D341Med (cell line): ENCODE data around the gene LDLRAD3.
"Not testable (repeated sequence)": the region's sequence is repeated elsewhere in the genome, so short reads cannot be mapped to it uniquely, and the experiment has no call there.

ENCODE experiments used
- DNase-seq: peaks from one replicate; pipeline ENCODE4 v3.0.0; 2012; ENCODE audit warnings: low spot score

Gene LDLRAD3

GRCh38 chr11:35995681-35996271, 51.9 kb downstream of the LDLRAD3 start:
- DNase-seq, result no peak

GRCh38 chr11:35997902-35998520, 54.1 kb downstream of the LDLRAD3 start:
- no peak for DNase-seq

- DNase-seq, result no peak
Measured at GRCh38 chr11:35998634-35999033, 54.8 kb downstream of the LDLRAD3 start.

- DNase-seq, result no peak
Measured at GRCh38 chr11:36000616-36001190, 56.8 kb downstream of the LDLRAD3 start.

GRCh38 chr11:36002196-36002595, 58.3 kb downstream of the LDLRAD3 start:
- no peak for DNase-seq

GRCh38 chr11:36002796-36003195, 58.9 kb downstream of the LDLRAD3 start:
- DNase-seq, result no peak

GRCh38 chr11:36006556-36006955, 62.7 kb downstream of the LDLRAD3 start:
- no peak for DNase-seq

- DNase-seq, result peak; percentile 44
Measured at GRCh38 chr11:36007127-36007655, 63.3 kb downstream of the LDLRAD3 start.

- DNase-seq, result no peak
Measured at GRCh38 chr11:36008584-36008983, 64.7 kb downstream of the LDLRAD3 start.

GRCh38 chr11:36009473-36009872, 65.6 kb downstream of the LDLRAD3 start:
- no peak for DNase-seq

GRCh38 chr11:36010010-36010740, 66.3 kb downstream of the LDLRAD3 start:
- no peak for DNase-seq

- DNase-seq, result no peak
Measured at GRCh38 chr11:36011574-36011973, 67.7 kb downstream of the LDLRAD3 start.

- DNase-seq, result no peak
Measured at GRCh38 chr11:36012455-36012854, 68.6 kb downstream of the LDLRAD3 start.

GRCh38 chr11:36012979-36013378, 69.1 kb downstream of the LDLRAD3 start:
- no peak for DNase-seq

GRCh38 chr11:36013446-36013845, 69.6 kb downstream of the LDLRAD3 start:
- DNase-seq, result not testable (repeated sequence)

GRCh38 chr11:36013950-36014897, 70.4 kb downstream of the LDLRAD3 start:
- DNase-seq, result no peak

GRCh38 chr11:36014898-36015665, 71.2 kb downstream of the LDLRAD3 start:
- no peak for DNase-seq

GRCh38 chr11:36015799-36016198, 71.9 kb downstream of the LDLRAD3 start:
- DNase-seq, result no peak

GRCh38 chr11:36016263-36016662, 72.4 kb downstream of the LDLRAD3 start:
- no peak for DNase-seq

GRCh38 chr11:36016709-36017108, 72.8 kb downstream of the LDLRAD3 start:
- no peak for DNase-seq
